ENCODE data around the gene GPR150.

Gene GPR150

GRCh38 chr5:95599252-95599651 is 20.6 kb upstream of the GPR150 start:
- DNase-seq (ENCODE audit: extremely low read depth, low read depth) = no peak
- TF ChIP-seq CTCF (IDR thresholded peaks at IDR 0.05; ENCODE audit: low read depth, low read length) = no peak

- no peak for DNase-seq (ENCODE audit: extremely low read depth, low read depth)
- no peak for TF ChIP-seq CTCF (IDR thresholded peaks at IDR 0.05; ENCODE audit: low read depth, low read length)
These were observed 19.3 kb upstream of the GPR150 start for GRCh38 chr5:95600557-95600956.

- DNase-seq (ENCODE audit: extremely low read depth, low read depth) = no peak
- TF ChIP-seq CTCF (IDR thresholded peaks at IDR 0.05; ENCODE audit: low read depth, low read length) = no peak
These were observed 14.1 kb upstream of the GPR150 start for GRCh38 chr5:95605786-95606185.

- no peak for DNase-seq (ENCODE audit: extremely low read depth, low read depth)
- no peak for TF ChIP-seq CTCF (IDR thresholded peaks at IDR 0.05; ENCODE audit: low read depth, low read length)
These were observed 13.5 kb upstream of the GPR150 start for GRCh38 chr5:95606419-95606818.

GRCh38 chr5:95609711-95610110 is 10.2 kb upstream of the GPR150 start:
- no peak for DNase-seq (ENCODE audit: extremely low read depth, low read depth)
- no peak for TF ChIP-seq CTCF (IDR thresholded peaks at IDR 0.05; ENCODE audit: low read depth, low read length)

GRCh38 chr5:95610546-95610945 is 9.3 kb upstream of the GPR150 start:
- DNase-seq (ENCODE audit: extremely low read depth, low read depth) = no peak
- no peak for TF ChIP-seq CTCF (IDR thresholded peaks at IDR 0.05; ENCODE audit: low read depth, low read length)

- DNase-seq (ENCODE audit: extremely low read depth, low read depth) = no peak
- TF ChIP-seq CTCF (IDR thresholded peaks at IDR 0.05; ENCODE audit: low read depth, low read length) = no peak
These were observed 8.5 kb upstream of the GPR150 start for GRCh38 chr5:95611396-95611795.

Measured in AG09319 (cell line).